ENCODE results near the gene MDH2. TPM values are rescaled to one million over a fixed set of nuclear protein-coding genes. Genes with fewer than 3 reads are reported as not detected.
"Not testable (repeated sequence)": the region's sequence is repeated elsewhere in the genome, so short reads cannot be mapped to it uniquely, and the experiment has no call there.

MDH2 gene
- total RNA-seq, 1 experiment from 2014 or later, result 313 TPM

DNA sequence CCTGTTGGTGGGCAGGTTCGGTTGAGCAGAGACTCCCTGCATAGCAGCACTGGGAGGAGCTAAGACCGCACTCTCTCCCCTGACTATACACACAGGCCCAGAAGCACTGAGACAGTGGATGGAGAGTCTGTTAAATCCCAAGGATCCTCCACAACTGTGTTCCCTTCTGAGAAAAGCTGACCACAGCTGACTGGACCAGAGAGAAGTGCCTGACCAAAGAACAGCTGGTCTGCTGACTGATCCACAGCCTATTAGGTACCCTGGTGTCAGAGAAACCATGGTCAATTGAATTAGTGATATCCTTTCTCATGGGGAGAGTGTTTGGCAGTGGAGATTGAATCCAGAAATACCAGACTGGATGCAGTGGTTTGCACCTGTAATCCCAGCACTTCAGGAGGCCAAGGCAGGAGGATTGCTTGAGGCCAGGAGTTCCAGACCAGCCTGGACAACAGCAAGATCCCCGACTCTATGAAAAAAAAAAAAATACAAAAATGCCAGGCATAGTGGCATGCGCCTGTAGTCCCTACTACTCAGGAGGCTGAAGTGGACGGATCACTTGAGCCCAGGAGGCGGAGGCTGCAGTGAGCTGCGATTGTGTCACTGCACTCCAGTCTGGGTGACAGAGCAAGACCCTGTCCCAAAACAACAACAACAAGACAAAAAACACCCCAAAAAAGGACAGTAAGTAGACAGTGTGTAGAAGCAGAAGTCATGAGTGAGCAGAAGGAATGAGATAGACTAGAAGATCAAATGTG, 25.7 kb upstream of the MDH2 start:
- Mint-ChIP-seq H3K9me3 (ENCODE audit: unreplicated experiment) (no peaks in the 10 kb centered on the region), H3K4me3 (ENCODE audit: unreplicated experiment) (no peak overlapping the region), H3K4me1 (ENCODE audit: low read depth, unreplicated experiment) (no peaks in the 10 kb centered on the region), H3K27me3 (ENCODE audit: insufficient read depth, unreplicated experiment) (no peaks in the 10 kb centered on the region), H3K27ac (ENCODE audit: unreplicated experiment) (no peak overlapping the region), H3K36me3 (ENCODE audit: insufficient read depth, unreplicated experiment) (peaks cover 42% of the 10 kb centered on the region)
- no peaks in the 10 kb centered on the region for H3K27me3 ChIP-seq (replicated peaks; ENCODE audit: control insufficient read depth, insufficient read depth, low read length)
- ChIA-PET CTCF (no interaction called here), POLR2A (no interaction called here)
- H3K9me3 ChIP-seq, result no peaks in the 10 kb centered on the region
- no TSS peak for BruUV-seq (replicated peaks)
- H3K4me3 ChIP-seq (ENCODE audit: low read depth, low read length), result no peak overlapping the region
- intact Hi-C loops (cut with micrococcal nuclease; ENCODE audit: unreplicated experiment), result no loop called here
- no peaks in the 10 kb centered on the region for H3K4me1 ChIP-seq
- peaks cover 2% of the 10 kb centered on the region; the same call in 1 of the 2 replicates for H3K36me3 ChIP-seq (ENCODE audit: control insufficient read depth, insufficient read depth, low read length)
- TF ChIP-seq, protein P1, sequence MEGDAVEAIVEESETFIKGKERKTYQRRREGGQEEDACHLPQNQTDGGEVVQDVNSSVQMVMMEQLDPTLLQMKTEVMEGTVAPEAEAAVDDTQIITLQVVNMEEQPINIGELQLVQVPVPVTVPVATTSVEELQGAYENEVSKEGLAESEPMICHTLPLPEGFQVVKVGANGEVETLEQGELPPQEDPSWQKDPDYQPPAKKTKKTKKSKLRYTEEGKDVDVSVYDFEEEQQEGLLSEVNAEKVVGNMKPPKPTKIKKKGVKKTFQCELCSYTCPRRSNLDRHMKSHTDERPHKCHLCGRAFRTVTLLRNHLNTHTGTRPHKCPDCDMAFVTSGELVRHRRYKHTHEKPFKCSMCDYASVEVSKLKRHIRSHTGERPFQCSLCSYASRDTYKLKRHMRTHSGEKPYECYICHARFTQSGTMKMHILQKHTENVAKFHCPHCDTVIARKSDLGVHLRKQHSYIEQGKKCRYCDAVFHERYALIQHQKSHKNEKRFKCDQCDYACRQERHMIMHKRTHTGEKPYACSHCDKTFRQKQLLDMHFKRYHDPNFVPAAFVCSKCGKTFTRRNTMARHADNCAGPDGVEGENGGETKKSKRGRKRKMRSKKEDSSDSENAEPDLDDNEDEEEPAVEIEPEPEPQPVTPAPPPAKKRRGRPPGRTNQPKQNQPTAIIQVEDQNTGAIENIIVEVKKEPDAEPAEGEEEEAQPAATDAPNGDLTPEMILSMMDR (IDR thresholded peaks at IDR 0.05; ENCODE audit: insufficient read depth in 1 of 2, low read depth in 1 of 2, low read length in 1 of 2, severe bottlenecking in 1 of 2, unreplicated experiment in 1 of 2), result no peak
- DNase-seq, result no peak

GRCh38 chr7:76023002-76023401, 24.9 kb upstream of the MDH2 start:
- no peaks in the 10 kb centered on the region for H3K9me3 Mint-ChIP-seq (ENCODE audit: unreplicated experiment)
- H3K4me3 ChIP-seq (ENCODE audit: low read depth, low read length), result no peak overlapping the region
- CTCF ChIA-PET, result no interaction called here
- H3K27me3 Mint-ChIP-seq (ENCODE audit: insufficient read depth, unreplicated experiment), result no peaks in the 10 kb centered on the region
- no peak overlapping the region for H3K4me3 Mint-ChIP-seq (ENCODE audit: unreplicated experiment)
- DNase-seq, result no peak
- POLR2A ChIA-PET, result no interaction called here
- peaks cover 2% of the 10 kb centered on the region; the same call in 1 of the 2 replicates for H3K36me3 ChIP-seq (ENCODE audit: control insufficient read depth, insufficient read depth, low read length)
- no peaks in the 10 kb centered on the region for H3K27me3 ChIP-seq (replicated peaks; ENCODE audit: control insufficient read depth, insufficient read depth, low read length)
- H3K36me3 Mint-ChIP-seq (ENCODE audit: insufficient read depth, unreplicated experiment), result peaks cover 40% of the 10 kb centered on the region
- TF ChIP-seq, protein P1 (IDR thresholded peaks at IDR 0.05; ENCODE audit: insufficient read depth in 1 of 2, low read depth in 1 of 2, low read length in 1 of 2, severe bottlenecking in 1 of 2, unreplicated experiment in 1 of 2), result no peak
- intact Hi-C loops (cut with micrococcal nuclease; ENCODE audit: unreplicated experiment), result no loop called here
- H3K9me3 ChIP-seq, result no peaks in the 10 kb centered on the region
- H3K4me1 ChIP-seq, result no peaks in the 10 kb centered on the region
- H3K4me1 Mint-ChIP-seq (ENCODE audit: low read depth, unreplicated experiment), result no peaks in the 10 kb centered on the region
- no peak overlapping the region for H3K27ac Mint-ChIP-seq (ENCODE audit: unreplicated experiment)
- BruUV-seq (replicated peaks), result no TSS peak

DNA sequence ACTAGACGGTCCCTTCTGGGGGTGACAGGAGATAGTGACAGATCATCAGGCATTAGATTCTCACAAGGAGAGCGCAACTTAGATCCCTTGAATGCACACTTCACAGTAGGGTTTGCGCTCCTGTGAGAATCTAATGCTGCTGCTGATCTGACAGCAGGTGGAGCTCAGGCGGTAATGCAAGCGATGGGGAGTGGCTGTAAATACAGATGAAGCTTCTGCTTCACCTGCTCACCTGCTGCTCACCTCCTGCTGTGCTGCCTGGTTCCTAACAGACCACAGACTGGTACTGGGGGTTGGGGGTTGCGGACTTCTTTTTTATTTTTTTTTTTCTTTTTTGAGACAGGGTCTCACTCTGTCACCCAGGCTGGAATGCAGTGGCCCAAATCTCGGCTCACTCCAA, 18.2 kb upstream of the MDH2 start:
- H3K9me3 ChIP-seq; H3K4me3 ChIP-seq (ENCODE audit: low read depth, low read length); intact Hi-C loops (cut with micrococcal nuclease; ENCODE audit: unreplicated experiment); CTCF ChIA-PET; H3K4me1 ChIP-seq; POLR2A ChIA-PET; BruUV-seq (replicated peaks); H3K9me3 Mint-ChIP-seq (ENCODE audit: unreplicated experiment); H3K4me1 Mint-ChIP-seq (ENCODE audit: low read depth, unreplicated experiment); H3K4me3 Mint-ChIP-seq (ENCODE audit: unreplicated experiment); H3K27ac Mint-ChIP-seq (ENCODE audit: unreplicated experiment); H3K27me3 ChIP-seq (replicated peaks; ENCODE audit: control insufficient read depth, insufficient read depth, low read length); H3K36me3 ChIP-seq (ENCODE audit: control insufficient read depth, insufficient read depth, low read length); H3K27me3 Mint-ChIP-seq (ENCODE audit: insufficient read depth, unreplicated experiment): not testable (repeated sequence)
- H3K36me3 Mint-ChIP-seq (ENCODE audit: insufficient read depth, unreplicated experiment), result peaks cover 18% of the 10 kb centered on the region
- DNase-seq, result peak in 1 of 2 experiments; percentile 29

All from Caco-2 (cell line).